Activated CD4-positive, alpha-beta T cell treated with anti-CD3 and anti-CD28 coated beads for 36 hours (primary cell): ENCODE results near the gene ZNF521. TPM values are rescaled to one million over a fixed set of nuclear protein-coding genes. Genes with fewer than 3 reads are reported as not detected.

Experiments
- ATAC-seq: fragments of 200-7000 bp; cut with Tn5 transposase; one replicate; pipeline ENCODE4 v1.10.0; 2021; ENCODE audit warnings: mild to moderate bottlenecking, moderate library complexity
- CTCF ChIA-PET: fragments of 350-600 bp; sonication (Branson Sonifier 250); formaldehyde crosslinking; loops from one replicate; lab custom pipeline; 2021; ENCODE audit warnings: antibody characterized with exemption; lab: Charles Lee
- POLR2A ChIA-PET: fragments of 350-600 bp; sonication (Branson Sonifier 250); formaldehyde crosslinking; loops from one replicate; lab custom pipeline; 2021; ENCODE audit warnings: antibody characterized with exemption, inconsistent platforms; lab: Charles Lee
- DNase-seq: peaks from one replicate; pipeline ENCODE4 v3.0.0-alpha.2; 2020
- H3K27ac Mint-ChIP-seq: one replicate; pipeline ENCODE4 v1.8.0; 2021; ENCODE audit warnings: mixed read lengths
- H3K27me3 Mint-ChIP-seq: one replicate; pipeline ENCODE4 v1.8.0; 2021; ENCODE audit warnings: mixed read lengths
- H3K36me3 Mint-ChIP-seq: one replicate; pipeline ENCODE4 v1.8.0; 2021; ENCODE audit warnings: low read depth, mixed read lengths
- H3K4me1 Mint-ChIP-seq: one replicate; pipeline ENCODE4 v1.8.0; 2021; ENCODE audit warnings: mixed read lengths
- H3K4me3 Mint-ChIP-seq: one replicate; pipeline ENCODE4 v1.8.0; 2021; ENCODE audit warnings: mild to moderate bottlenecking, moderate library complexity, mixed read lengths
- H3K9me3 Mint-ChIP-seq: one replicate; pipeline ENCODE4 v1.8.0; 2021; ENCODE audit warnings: low read depth, mixed read lengths
- intact Hi-C, 2 experiments: fragments of 100-400 bp; cut with DNase I in 1 of 2; cut with micrococcal nuclease in 1 of 2; formaldehyde crosslinking; loops; one replicate each; pipeline versions ENCODE4 v1.14.2 to v1.15.1; 2022 to 2024; cut with DNase I, micrococcal nuclease
- total RNA-seq, 2 experiments: library from RNA; stranded (reverse); gene quantifications; one replicate each; pipeline ENCODE4 v1.2.3, GENCODE V29; 2021

ZNF521 gene
- total RNA-seq, 2 experiments from 2014 or later = not detected

- Mint-ChIP-seq H3K27me3 (no peaks in the 10 kb centered on the region), H3K9me3 (no peaks in the 10 kb centered on the region), H3K4me1 (no peaks in the 10 kb centered on the region), H3K36me3 (no peaks in the 10 kb centered on the region), H3K4me3 (no peak overlapping the region), H3K27ac (no peak overlapping the region)
- ATAC-seq = no peak
- CTCF ChIA-PET = no interaction called here
- no peak for DNase-seq
- intact Hi-C loops = no loop called here
- POLR2A ChIA-PET = no interaction called here
Observed at GRCh38 chr18:25145731-25146511, 206.0 kb downstream of the ZNF521 start.

- CTCF ChIA-PET = no interaction called here
Observed at GRCh38 chr18:25144820-25145219, 207.1 kb downstream of the ZNF521 start.

GRCh38 chr18:25141886-25142285 lies 210.1 kb downstream of the ZNF521 start:
- no peaks in the 10 kb centered on the region for H3K36me3 Mint-ChIP-seq
- CTCF ChIA-PET = interaction anchor here (0.6 kb wide), 1 partner anchor 85 kb away, joined by 3 read pairs; no protein-coding TSS in a partner anchor
- H3K27me3 Mint-ChIP-seq = no peaks in the 10 kb centered on the region
- intact Hi-C loops = no loop called here
- ATAC-seq (no peak), DNase-seq (no peak)
- POLR2A ChIA-PET = no interaction called here
- H3K4me1 Mint-ChIP-seq = no peaks in the 10 kb centered on the region
- no peak overlapping the region for H3K27ac Mint-ChIP-seq
- no peaks in the 10 kb centered on the region for H3K9me3 Mint-ChIP-seq
- no peak overlapping the region for H3K4me3 Mint-ChIP-seq

More at GRCh38 chr18:25144820-25145219, 207.1 kb downstream of the ZNF521 start:
- H3K27me3 Mint-ChIP-seq = no peaks in the 10 kb centered on the region
- no peaks in the 10 kb centered on the region for H3K9me3 Mint-ChIP-seq
- POLR2A ChIA-PET = no interaction called here
- H3K4me3 Mint-ChIP-seq = no peak overlapping the region
- ATAC-seq = no peak
- H3K27ac Mint-ChIP-seq = no peak overlapping the region
- intact Hi-C loops = no loop called here
- DNase-seq = no peak
- no peaks in the 10 kb centered on the region for H3K4me1 Mint-ChIP-seq
- no peaks in the 10 kb centered on the region for H3K36me3 Mint-ChIP-seq

- ChIA-PET POLR2A (no interaction called here), CTCF (interaction anchor here (0.6 kb wide), 1 partner anchor 86 kb away, joined by 3 read pairs; no protein-coding TSS in a partner anchor)
- Mint-ChIP-seq H3K27ac (no peak overlapping the region), H3K36me3 (no peaks in the 10 kb centered on the region), H3K4me1 (no peaks in the 10 kb centered on the region), H3K27me3 (no peaks in the 10 kb centered on the region), H3K4me3 (no peak overlapping the region), H3K9me3 (no peaks in the 10 kb centered on the region)
- no peak for DNase-seq
- intact Hi-C loops = no loop called here
- no peak for ATAC-seq
Observed at GRCh38 chr18:25141399-25141798, 210.6 kb downstream of the ZNF521 start.

- DNase-seq (no peak), ATAC-seq (no peak)
- intact Hi-C loops = no loop called here
- H3K9me3 Mint-ChIP-seq = no peaks in the 10 kb centered on the region
- no peak overlapping the region for H3K27ac Mint-ChIP-seq
- no peak overlapping the region for H3K4me3 Mint-ChIP-seq
- H3K27me3 Mint-ChIP-seq = no peaks in the 10 kb centered on the region
- no peaks in the 10 kb centered on the region for H3K4me1 Mint-ChIP-seq
- ChIA-PET CTCF (interaction anchor here (0.8 kb wide), 1 partner anchor 8 kb away, joined by 3 read pairs; no protein-coding TSS in a partner anchor), POLR2A (no interaction called here)
- H3K36me3 Mint-ChIP-seq = no peaks in the 10 kb centered on the region
Observed at GRCh38 chr18:25140962-25141308, 211.0 kb downstream of the ZNF521 start.

- Mint-ChIP-seq H3K36me3 (no peaks in the 10 kb centered on the region), H3K4me3 (no peak overlapping the region), H3K27me3 (no peaks in the 10 kb centered on the region), H3K4me1 (no peaks in the 10 kb centered on the region), H3K27ac (no peak overlapping the region), H3K9me3 (no peaks in the 10 kb centered on the region)
- intact Hi-C loops = no loop called here
- DNase-seq = no peak
- ChIA-PET POLR2A (no interaction called here), CTCF (interaction anchor here (0.8 kb wide), 1 partner anchor 9 kb away, joined by 3 read pairs; no protein-coding TSS in a partner anchor)
- ATAC-seq = no peak
Observed at GRCh38 chr18:25140124-25140961, 211.6 kb downstream of the ZNF521 start.

- H3K36me3 Mint-ChIP-seq = no peaks in the 10 kb centered on the region
- no peaks in the 10 kb centered on the region for H3K9me3 Mint-ChIP-seq
- no peaks in the 10 kb centered on the region for H3K4me1 Mint-ChIP-seq
- no peak overlapping the region for H3K27ac Mint-ChIP-seq
- CTCF ChIA-PET = no interaction called here
- POLR2A ChIA-PET = no interaction called here
- no peak for DNase-seq
- intact Hi-C loops = no loop called here
- no peak overlapping the region for H3K4me3 Mint-ChIP-seq
- no peaks in the 10 kb centered on the region for H3K27me3 Mint-ChIP-seq
- ATAC-seq = no peak
Observed at GRCh38 chr18:25137197-25137472, 214.8 kb downstream of the ZNF521 start.

GRCh38 chr18:25136416-25137196 lies 215.4 kb downstream of the ZNF521 start:
- H3K9me3 Mint-ChIP-seq = no peaks in the 10 kb centered on the region
- intact Hi-C loops = no loop called here
- no peaks in the 10 kb centered on the region for H3K27me3 Mint-ChIP-seq
- DNase-seq = no peak
- ChIA-PET CTCF (interaction anchor here (0.7 kb wide), 1 partner anchor 95 kb away, joined by 3 read pairs; no protein-coding TSS in a partner anchor), POLR2A (no interaction called here)
- no peak for ATAC-seq
- no peaks in the 10 kb centered on the region for H3K36me3 Mint-ChIP-seq
- no peaks in the 10 kb centered on the region for H3K4me1 Mint-ChIP-seq
- no peak overlapping the region for H3K27ac Mint-ChIP-seq
- H3K4me3 Mint-ChIP-seq = no peak overlapping the region

GRCh38 chr18:25134861-25135260 lies 217.1 kb downstream of the ZNF521 start:
- Mint-ChIP-seq H3K9me3 (no peaks in the 10 kb centered on the region), H3K27me3 (no peaks in the 10 kb centered on the region), H3K36me3 (no peaks in the 10 kb centered on the region), H3K4me3 (no peak overlapping the region), H3K4me1 (no peaks in the 10 kb centered on the region), H3K27ac (no peak overlapping the region)
- DNase-seq (no peak), ATAC-seq (no peak)
- POLR2A ChIA-PET = no interaction called here
- intact Hi-C loops = no loop called here
- CTCF ChIA-PET = no interaction called here

GRCh38 chr18:25133879-25134278 lies 218.1 kb downstream of the ZNF521 start:
- CTCF ChIA-PET = no interaction called here
- intact Hi-C loops = no loop called here
- Mint-ChIP-seq H3K9me3 (no peaks in the 10 kb centered on the region), H3K27me3 (no peaks in the 10 kb centered on the region), H3K36me3 (no peaks in the 10 kb centered on the region), H3K4me3 (no peak overlapping the region), H3K4me1 (no peaks in the 10 kb centered on the region), H3K27ac (no peak overlapping the region)
- ATAC-seq (no peak), DNase-seq (no peak)
- POLR2A ChIA-PET = interaction anchor here (0.6 kb wide), 1 partner anchor 124 kb away, joined by 3 read pairs; no protein-coding TSS in a partner anchor

- POLR2A ChIA-PET = interaction anchor here (0.6 kb wide), 1 partner anchor 123 kb away, joined by 3 read pairs; no protein-coding TSS in a partner anchor
- ATAC-seq (no peak), DNase-seq (no peak)
- CTCF ChIA-PET = no interaction called here
- Mint-ChIP-seq H3K27me3 (no peaks in the 10 kb centered on the region), H3K36me3 (no peaks in the 10 kb centered on the region), H3K9me3 (no peaks in the 10 kb centered on the region), H3K4me3 (no peak overlapping the region), H3K4me1 (no peaks in the 10 kb centered on the region), H3K27ac (no peak overlapping the region)
- intact Hi-C loops = no loop called here
Observed at GRCh38 chr18:25132786-25133496, 219.0 kb downstream of the ZNF521 start.
